GM23248 (cell line): Measurements from ENCODE around the gene ZNF488.
"Not testable (repeated sequence)": the region's sequence is repeated elsewhere in the genome, so short reads cannot be mapped to it uniquely, and the experiment has no call there.

Experiments
- EZH2 ChIP-seq: fragments of 200-600 bp; sonication (generic); IDR thresholded peaks from 2 replicates; pipeline ENCODE4 v1.6.1; 2018; ENCODE audit warnings: antibody characterized with exemption, mild to moderate bottlenecking; ENCODE audit not compliant: insufficient read depth, poor library complexity, severe bottlenecking
- EZH2phosphoT487 ChIP-seq: fragments of 200-600 bp; sonication (generic); IDR thresholded peaks from 2 replicates; pipeline ENCODE4 v1.6.1; 2018; ENCODE audit warnings: antibody characterized with exemption, moderate library complexity, mild to moderate bottlenecking, low read depth; ENCODE audit not compliant: insufficient read depth

DNA sequence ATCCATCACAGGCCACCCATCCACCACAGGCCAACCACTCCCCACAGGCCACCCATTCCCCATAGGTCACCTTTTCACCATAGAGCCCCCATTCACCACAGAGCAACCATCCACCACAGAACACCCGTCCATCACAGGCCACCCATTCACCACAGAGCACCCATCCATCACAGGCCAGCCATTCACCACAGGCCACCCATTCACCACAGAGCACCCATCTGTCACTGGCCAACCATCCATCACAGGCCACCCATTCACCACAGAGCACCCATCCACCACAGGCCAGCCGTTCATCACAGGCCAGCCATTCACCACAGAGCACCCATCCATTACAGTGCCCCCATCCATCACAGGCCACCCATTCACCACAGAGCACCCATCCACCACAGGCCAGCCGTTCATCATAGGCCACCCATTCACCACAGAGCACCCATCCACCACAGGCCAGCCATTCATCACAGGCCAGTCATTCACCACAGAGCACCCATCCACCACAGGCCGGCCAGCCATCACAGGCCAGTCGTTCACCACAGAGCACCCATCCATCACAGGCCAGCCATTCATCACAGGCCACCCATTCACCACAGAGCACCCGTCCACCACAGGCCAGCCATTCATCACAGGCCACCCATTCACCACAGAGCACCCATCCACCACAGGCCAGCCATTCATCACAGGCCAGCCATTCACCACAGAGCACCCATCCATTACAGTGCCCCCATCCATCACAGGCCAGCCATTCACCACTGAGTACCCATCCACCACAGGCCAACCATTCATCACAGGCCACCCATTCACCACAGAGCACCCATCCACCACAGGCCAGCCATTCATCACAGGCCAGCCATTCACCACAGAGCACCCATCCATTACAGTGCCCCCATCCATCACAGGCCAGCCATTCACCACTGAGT lies 32.5 kb upstream of the ZNF488 start:
- not testable (repeated sequence) for TF ChIP-seq EZH2, EZH2phosphoT487
